H1 (cell line): Measurements from ENCODE around the gene ZFHX2. TPM values are rescaled to one million over a fixed set of nuclear protein-coding genes. Genes with fewer than 3 reads are reported as not detected.

Experiments
- ATF2 ChIP-seq: IDR thresholded peaks from 2 replicates; pipeline ENCODE4 v1.6.1; 2012; ENCODE audit warnings: low read length, inconsistent platforms
- polyA plus RNA-seq, 7 experiments: library from polyadenylated mRNA; depleted of rRNA in 3 of 7; stranded (reverse) in 5 of 7; unstranded in 2 of 7; fragments of >200 nt in 5 of 7; fragments of 200-250 nt in 2 of 7; gene quantifications; 1 replicate in 5 of 7; 2 replicates in 1 of 7; 4 replicates in 1 of 7; pipeline versions ENCODE4 v1.2.1 to v1.2.3, GENCODE V29; 2011 to 2013; ENCODE audit warnings: missing spikeins in 2 of 7, mixed read lengths in 2 of 7
- total RNA-seq: library from RNA; stranded (reverse); fragmentation: NEBNext Ultra II Directional; extraction: Animal tissue kit (Norgen Biotek cat#: 25700); gene quantifications from 2 replicates; pipeline ENCODE4 v1.2.1, GENCODE V29; 2021

The ZFHX2 gene
- total and polyA plus RNA-seq, 2 of the 8 experiments (the other 6 are each of a cell fraction or from before 2014, with no cell fraction given), result 2.7 to 27.0 TPM

GRCh38 chr14:23578560-23579310, 27.2 kb upstream of the ZFHX2 start, which contains the start of gene JPH4 (continued):
- TF ChIP-seq ATF2, result no peak
